NB4 (cell line): Measurements from ENCODE around the gene PHF21B.
"Not testable (repeated sequence)": the region's sequence is repeated elsewhere in the genome, so short reads cannot be mapped to it uniquely, and the experiment has no call there.

ENCODE experiments used
- DNase-seq: peaks from one replicate; pipeline ENCODE4 v3.0.0; 2010; ENCODE audit warnings: low read depth
- H3K4me3 ChIP-seq: one replicate; pipeline ENCODE4 v1.5.1; 2011; ENCODE audit warnings: mild to moderate bottlenecking, low read depth, low read length, moderate library complexity
- CTCF ChIP-seq: IDR thresholded peaks from one replicate; pipeline ENCODE4 v1.5.1; 2012; ENCODE audit warnings: low read depth, low read length
- MAX ChIP-seq: IDR thresholded peaks from 2 replicates; pipeline ENCODE4 v1.6.1; 2011; ENCODE audit warnings: low read depth, low read length
- MYC ChIP-seq: IDR thresholded peaks from 2 replicates; pipeline ENCODE4 v1.6.1; 2011; ENCODE audit warnings: low read depth, low read length
- POLR2A ChIP-seq: IDR thresholded peaks from 2 replicates; pipeline ENCODE4 v1.6.1; 2011; ENCODE audit warnings: mild to moderate bottlenecking; ENCODE audit not compliant: insufficient read length; ENCODE audit errors: extremely low read depth

PHF21B gene

GRCh38 chr22:44926124-44926475, 83.7 kb downstream of the PHF21B start:
- H3K4me3 ChIP-seq = no peak overlapping the region
- TF ChIP-seq POLR2A (no peak), CTCF (no peak)
- DNase-seq = no peak

- no peak overlapping the region for H3K4me3 ChIP-seq
- DNase-seq = no peak
- TF ChIP-seq CTCF (no peak), MYC (no peak), POLR2A (no peak), MAX (no peak)
Observed at GRCh38 chr22:44925465-44926123, 84.2 kb downstream of the PHF21B start.

GRCh38 chr22:44924710-44925109, 85.1 kb downstream of the PHF21B start:
- no peak for DNase-seq
- TF ChIP-seq POLR2A (no peak), MAX (no peak), CTCF (no peak), MYC (no peak)
- H3K4me3 ChIP-seq = no peak overlapping the region

GRCh38 chr22:44924098-44924497, 85.7 kb downstream of the PHF21B start:
- H3K4me3 ChIP-seq = no peak overlapping the region
- no peak for DNase-seq
- TF ChIP-seq MAX (no peak), POLR2A (no peak), MYC (no peak), CTCF (no peak)

GRCh38 chr22:44921766-44922165, 88.0 kb downstream of the PHF21B start:
- DNase-seq, H3K4me3 ChIP-seq: not testable (repeated sequence)

GRCh38 chr22:44920183-44920582, 89.6 kb downstream of the PHF21B start:
- no peak overlapping the region for H3K4me3 ChIP-seq
- DNase-seq = no peak
- TF ChIP-seq MAX (no peak), MYC (no peak), CTCF (no peak), POLR2A (no peak)

GRCh38 chr22:44919691-44920090, 90.1 kb downstream of the PHF21B start:
- TF ChIP-seq MAX (no peak), CTCF (no peak), POLR2A (no peak), MYC (no peak)
- H3K4me3 ChIP-seq = no peak overlapping the region
- no peak for DNase-seq
